Measurements from ENCODE around the gene OR2T2. TPM values are rescaled to one million over a fixed set of nuclear protein-coding genes. Genes with fewer than 3 reads are reported as not detected.

OR2T2 gene
- total and polyA plus RNA-seq, 2 donors (not counting 1 experiment from before 2014, with no cell fraction given) = not detected

DNA sequence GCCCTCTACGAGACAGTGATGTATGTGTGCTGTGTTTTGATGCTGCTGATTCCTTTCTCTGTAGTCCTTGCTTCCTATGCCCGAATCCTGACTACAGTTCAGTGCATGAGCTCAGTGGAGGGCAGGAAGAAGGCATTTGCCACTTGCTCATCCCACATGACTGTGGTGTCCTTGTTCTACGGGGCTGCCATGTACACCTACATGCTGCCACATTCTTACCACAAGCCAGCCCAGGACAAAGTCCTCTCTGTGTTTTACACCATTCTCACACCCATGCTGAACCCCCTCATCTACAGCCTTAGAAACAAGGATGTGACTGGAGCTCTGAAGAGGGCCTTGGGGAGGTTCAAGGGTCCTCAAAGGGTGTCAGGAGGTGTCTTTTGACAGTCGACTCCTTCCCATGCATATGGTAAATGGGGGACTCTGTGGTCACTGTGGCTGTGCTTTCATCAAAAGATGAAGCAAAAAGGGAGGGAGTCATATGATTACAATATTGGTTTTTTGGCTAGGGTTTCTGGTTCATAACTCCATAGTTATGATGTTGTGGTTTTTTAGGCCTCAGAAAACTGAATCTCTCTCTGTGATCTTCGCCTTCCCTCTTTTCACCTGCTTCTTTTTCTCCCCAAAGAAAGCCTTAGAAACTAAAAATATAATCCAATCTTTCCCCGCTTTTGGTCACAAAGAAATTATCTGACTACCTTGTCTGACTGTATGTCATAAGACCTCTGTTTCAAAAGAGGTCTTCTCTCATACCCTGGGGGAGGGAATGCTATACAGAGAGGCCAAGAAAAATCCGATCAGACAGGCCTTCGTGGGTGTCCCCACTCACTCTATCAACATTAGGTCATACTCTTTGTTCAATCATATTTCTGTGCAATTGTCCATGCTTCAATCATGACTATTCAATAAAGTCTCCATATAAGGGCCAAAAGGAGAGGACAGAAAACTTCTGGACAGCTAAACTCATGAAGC is 38.4 kb upstream of the OR2T2 start:
- TF ChIP-seq EZH2 (IDR thresholded peaks at IDR 0.05; ENCODE audit: low read length, missing control alignments) (no peak), CTCF (conservative IDR thresholded peaks at IDR 0.05 in 1 of 2, IDR thresholded peaks at IDR 0.05 in 1 of 2; ENCODE audit: low read depth in 1 of 2, low read length in 2 of 2) (no peak)
- Histone ChIP-seq H3K4me1 (ENCODE audit: control insufficient read depth, extremely low read depth, insufficient read depth, low read length) (no peaks in the 10 kb centered on the region), H3K27ac (ENCODE audit: insufficient read depth, low read length) (no peak overlapping the region), H2AFZ (ENCODE audit: low read length) (no peak overlapping the region), H3K4me3 (replicated peaks in 1 of 4; ENCODE audit: control extremely low read depth in 1 of 4, insufficient read depth in 1 of 4, low read depth in 3 of 4, low read length in 4 of 4) (no peak overlapping the region), H3K27me3 (ENCODE audit: control insufficient read depth, insufficient read depth, low read length) (no peaks in the 10 kb centered on the region), H3K79me2 (ENCODE audit: control insufficient read depth, insufficient read depth, low read length) (no peaks in the 10 kb centered on the region), H3K9ac (ENCODE audit: insufficient read depth, low read length) (no peak overlapping the region), H3K9me3 (ENCODE audit: control insufficient read depth, insufficient read depth, low read depth, low read length) (no peaks in the 10 kb centered on the region), H3K36me3 (ENCODE audit: control insufficient read depth, insufficient read depth, low read length) (no peaks in the 10 kb centered on the region), H4K20me1 (ENCODE audit: control insufficient read depth, extremely low read depth, insufficient read depth, low read length) (no peaks in the 10 kb centered on the region), H3K4me2 (ENCODE audit: extremely low read depth, insufficient read depth, low read length) (no peak overlapping the region)
- DNase-seq (ENCODE audit: low read depth in 2 of 2) = no peak

GRCh38 chr1:248416226-248416625 is 29.2 kb upstream of the OR2T2 start:
- Histone ChIP-seq H3K27me3 (ENCODE audit: control insufficient read depth, insufficient read depth, low read length) (no peaks in the 10 kb centered on the region), H2AFZ (ENCODE audit: low read length) (no peak overlapping the region), H3K4me3 (replicated peaks in 1 of 4; ENCODE audit: control extremely low read depth in 1 of 4, insufficient read depth in 1 of 4, low read depth in 3 of 4, low read length in 4 of 4) (no peak overlapping the region), H3K4me2 (ENCODE audit: extremely low read depth, insufficient read depth, low read length) (no peak overlapping the region), H3K4me1 (ENCODE audit: control insufficient read depth, extremely low read depth, insufficient read depth, low read length) (no peaks in the 10 kb centered on the region), H3K79me2 (ENCODE audit: control insufficient read depth, insufficient read depth, low read length) (no peaks in the 10 kb centered on the region), H4K20me1 (ENCODE audit: control insufficient read depth, extremely low read depth, insufficient read depth, low read length) (no peaks in the 10 kb centered on the region), H3K27ac (ENCODE audit: insufficient read depth, low read length) (no peak overlapping the region), H3K9ac (ENCODE audit: insufficient read depth, low read length) (no peak overlapping the region), H3K36me3 (ENCODE audit: control insufficient read depth, insufficient read depth, low read length) (no peaks in the 10 kb centered on the region), H3K9me3 (ENCODE audit: control insufficient read depth, insufficient read depth, low read depth, low read length) (no peaks in the 10 kb centered on the region)
- TF ChIP-seq EZH2 (IDR thresholded peaks at IDR 0.05; ENCODE audit: low read length, missing control alignments) = no peak
- TF ChIP-seq CTCF (conservative IDR thresholded peaks at IDR 0.05 in 1 of 2, IDR thresholded peaks at IDR 0.05 in 1 of 2; ENCODE audit: low read depth in 1 of 2, low read length in 2 of 2) = no peak
- no peak for DNase-seq (ENCODE audit: low read depth in 2 of 2)

GRCh38 chr1:248417854-248418253 is 27.6 kb upstream of the OR2T2 start:
- H4K20me1 ChIP-seq (ENCODE audit: control insufficient read depth, extremely low read depth, insufficient read depth, low read length) = no peaks in the 10 kb centered on the region
- no peak for TF ChIP-seq CTCF (conservative IDR thresholded peaks at IDR 0.05 in 1 of 2, IDR thresholded peaks at IDR 0.05 in 1 of 2; ENCODE audit: low read depth in 1 of 2, low read length in 2 of 2)
- TF ChIP-seq EZH2 (IDR thresholded peaks at IDR 0.05; ENCODE audit: low read length, missing control alignments) = no peak
- no peak overlapping the region for H2AFZ ChIP-seq (ENCODE audit: low read length)

More at GRCh38 chr1:248417854-248418253, 27.6 kb upstream of the OR2T2 start:
- no peak overlapping the region for H3K27ac ChIP-seq (ENCODE audit: insufficient read depth, low read length)
- no peak overlapping the region for H3K4me2 ChIP-seq (ENCODE audit: extremely low read depth, insufficient read depth, low read length)
- H3K4me1 ChIP-seq (ENCODE audit: control insufficient read depth, extremely low read depth, insufficient read depth, low read length) = no peaks in the 10 kb centered on the region
- H3K9me3 ChIP-seq (ENCODE audit: control insufficient read depth, insufficient read depth, low read depth, low read length) = no peaks in the 10 kb centered on the region
- no peak overlapping the region for H3K4me3 ChIP-seq (replicated peaks in 1 of 4; ENCODE audit: control extremely low read depth in 1 of 4, insufficient read depth in 1 of 4, low read depth in 3 of 4, low read length in 4 of 4)
- no peaks in the 10 kb centered on the region for H3K36me3 ChIP-seq (ENCODE audit: control insufficient read depth, insufficient read depth, low read length)
- DNase-seq (ENCODE audit: low read depth in 2 of 2) = no peak
- H3K27me3 ChIP-seq (ENCODE audit: control insufficient read depth, insufficient read depth, low read length) = no peaks in the 10 kb centered on the region
- no peak overlapping the region for H3K9ac ChIP-seq (ENCODE audit: insufficient read depth, low read length)
- no peaks in the 10 kb centered on the region for H3K79me2 ChIP-seq (ENCODE audit: control insufficient read depth, insufficient read depth, low read length)

Measured in fibroblast of lung (primary cell).